ENCODE data around the gene BCL2. TPM values are rescaled to one million over a fixed set of nuclear protein-coding genes. Genes with fewer than 3 reads are reported as not detected.

BCL2 gene
- total and polyA plus RNA-seq, 4 experiments from 2014 or later, result 28.5 to 50.4 (median 41.8) TPM

DNA sequence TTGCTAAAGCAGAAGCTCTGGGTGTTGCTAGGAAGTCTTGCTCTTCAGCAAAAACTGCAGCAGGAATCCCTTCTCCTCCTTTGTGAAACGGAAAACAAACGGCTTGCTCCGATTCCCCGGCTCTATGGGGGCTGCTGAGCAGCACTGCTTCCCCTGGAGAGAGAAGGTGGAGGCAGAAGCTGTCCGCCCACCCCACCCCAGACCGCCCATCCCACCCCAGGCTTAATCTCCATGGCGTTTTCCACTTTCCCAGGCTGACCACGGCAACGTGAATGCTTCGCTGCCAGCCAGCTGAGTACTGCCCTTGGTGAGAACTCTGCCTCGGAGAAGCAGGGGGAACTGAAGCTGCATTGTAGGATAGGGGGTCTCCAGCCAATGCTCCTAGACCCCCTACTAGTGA lies 139.2 kb downstream of the BCL2 start:
- Histone ChIP-seq H3K4me1 (ENCODE audit: insufficient read depth, low read length) (peaks cover 40% of the 10 kb centered on the region), H3K4me3 (ENCODE audit: low read length in 2 of 2) (no peak overlapping the region), H3K9me3 (ENCODE audit: control insufficient read depth in 1 of 2, low read length in 2 of 2) (no peaks in the 10 kb centered on the region), H3K27me3 (ENCODE audit: insufficient read depth, low read length) (no peaks in the 10 kb centered on the region), H3K27ac (ENCODE audit: low read depth, low read length) (no peak overlapping the region), H3K36me3 (ENCODE audit: insufficient read depth, low read length) (no peaks in the 10 kb centered on the region)
- intact Hi-C loops (cut with micrococcal nuclease), result no loop called here
- H3K4me1 Mint-ChIP-seq, result peaks cover 39 to 81% (median 58%) of the 10 kb centered on the region in 4 donors
- H3K36me3 Mint-ChIP-seq, result peaks cover 17 to 30% of the 10 kb centered on the region in 2 donors
- no peaks in the 10 kb centered on the region for H3K9me3 Mint-ChIP-seq
- no peaks in the 10 kb centered on the region for H3K27me3 Mint-ChIP-seq
- H3K27ac Mint-ChIP-seq, result peak overlapping the region in 4 of 7 donors; percentile 27 to 68 (median 60)
- ChIA-PET CTCF (ENCODE audit: partially characterized antibody) (interaction anchor here (1.1 to 1.6 kb wide), 3 partner anchors 16 to 135 kb away, joined by 4 to 7 read pairs (median 6); no protein-coding TSS in a partner anchor), POLR2A (ENCODE audit: partially characterized antibody) (interaction anchor here (1.4 kb wide), 1 partner anchor 19 kb away, joined by 5 read pairs; no protein-coding TSS in a partner anchor)
- no peak overlapping the region for H3K4me3 Mint-ChIP-seq
- DNase-seq, result no peak

DNA sequence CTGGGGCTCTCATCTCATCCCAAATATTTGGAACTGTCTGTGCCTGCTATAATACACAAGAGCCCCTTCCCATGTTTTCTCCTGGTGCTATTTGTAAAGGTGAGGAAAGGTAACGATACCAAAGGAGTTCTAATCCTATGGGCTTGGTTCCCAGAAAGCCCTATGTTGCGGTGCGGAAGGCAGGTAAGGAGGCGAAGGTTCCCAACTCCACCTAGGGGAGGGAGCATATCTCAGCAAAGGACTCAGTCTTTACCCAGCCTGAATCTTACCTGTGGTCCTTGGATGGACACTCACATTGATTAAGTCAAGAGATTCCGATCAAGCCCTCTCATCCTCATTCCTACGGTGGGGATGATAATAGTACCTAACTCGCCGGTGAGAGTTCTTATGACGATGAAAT lies 140.1 kb downstream of the BCL2 start:
- DNase-seq, result no peak
- no peaks in the 10 kb centered on the region for H3K9me3 Mint-ChIP-seq
- Histone ChIP-seq H3K9me3 (ENCODE audit: control insufficient read depth in 1 of 2, low read length in 2 of 2) (no peaks in the 10 kb centered on the region), H3K4me3 (ENCODE audit: low read length in 2 of 2) (no peak overlapping the region), H3K36me3 (ENCODE audit: insufficient read depth, low read length) (no peaks in the 10 kb centered on the region), H3K27me3 (ENCODE audit: insufficient read depth, low read length) (no peaks in the 10 kb centered on the region), H3K4me1 (ENCODE audit: insufficient read depth, low read length) (peaks cover 36% of the 10 kb centered on the region), H3K27ac (ENCODE audit: low read depth, low read length) (no peak overlapping the region)
- POLR2A ChIA-PET (ENCODE audit: partially characterized antibody), result interaction anchor here (1.4 kb wide), 1 partner anchor 18 kb away, joined by 5 read pairs; no protein-coding TSS in a partner anchor
- CTCF ChIA-PET (ENCODE audit: partially characterized antibody), result interaction anchor here (1.1 to 1.4 kb wide), 2 partner anchors 24 to 136 kb away, joined by 4 to 6 read pairs; no protein-coding TSS in a partner anchor
- peaks cover 35 to 80% (median 56%) of the 10 kb centered on the region in 4 donors for H3K4me1 Mint-ChIP-seq
- H3K36me3 Mint-ChIP-seq, result peaks cover 21 to 30% of the 10 kb centered on the region in 2 donors
- H3K27me3 Mint-ChIP-seq, result no peaks in the 10 kb centered on the region
- intact Hi-C loops (cut with micrococcal nuclease), result no loop called here
- peak overlapping the region in 3 of 7 donors; percentile 0 to 68 (median 27) for H3K27ac Mint-ChIP-seq
- no peak overlapping the region for H3K4me3 Mint-ChIP-seq

DNA sequence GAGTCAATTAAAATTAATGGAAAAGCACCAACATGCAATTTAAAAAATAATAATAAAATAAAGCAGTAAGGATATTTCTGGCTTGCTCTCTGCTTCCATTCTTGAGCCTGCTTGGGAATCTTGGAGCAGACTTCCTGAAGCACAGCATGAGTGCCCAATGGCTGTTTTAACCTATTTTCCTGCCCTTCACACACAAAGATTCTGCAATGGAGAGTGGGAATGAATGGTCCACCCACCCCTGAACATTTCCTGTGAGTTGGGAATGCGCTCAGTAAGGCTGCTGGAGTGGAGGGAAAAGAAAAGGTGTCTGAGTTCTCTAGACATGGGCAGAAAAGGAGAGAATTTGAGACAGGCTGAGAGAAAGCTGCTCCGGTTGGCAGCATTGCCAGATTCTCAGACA lies 140.6 kb downstream of the BCL2 start:
- Histone ChIP-seq H3K4me3 (ENCODE audit: low read length in 2 of 2) (no peak overlapping the region), H3K27me3 (ENCODE audit: insufficient read depth, low read length) (no peaks in the 10 kb centered on the region), H3K4me1 (ENCODE audit: insufficient read depth, low read length) (peaks cover 35% of the 10 kb centered on the region), H3K36me3 (ENCODE audit: insufficient read depth, low read length) (no peaks in the 10 kb centered on the region), H3K27ac (ENCODE audit: low read depth, low read length) (no peak overlapping the region), H3K9me3 (ENCODE audit: control insufficient read depth in 1 of 2, low read length in 2 of 2) (no peaks in the 10 kb centered on the region)
- no peaks in the 10 kb centered on the region for H3K9me3 Mint-ChIP-seq
- CTCF ChIA-PET (ENCODE audit: partially characterized antibody), result interaction anchor here (1.1 to 1.4 kb wide), 2 partner anchors 23 to 136 kb away, joined by 4 to 6 read pairs; no protein-coding TSS in a partner anchor
- no peak for DNase-seq
- peak overlapping the region in 3 of 7 donors; percentile 54 to 76 (median 57) for H3K27ac Mint-ChIP-seq
- POLR2A ChIA-PET (ENCODE audit: partially characterized antibody), result interaction anchor here (1.5 kb wide), 1 partner anchor 18 kb away, joined by 3 read pairs; no protein-coding TSS in a partner anchor
- H3K27me3 Mint-ChIP-seq, result no peaks in the 10 kb centered on the region
- intact Hi-C loops (cut with micrococcal nuclease), result no loop called here
- H3K4me1 Mint-ChIP-seq, result peaks cover 38 to 80% (median 57%) of the 10 kb centered on the region in 4 donors
- no peak overlapping the region for H3K4me3 Mint-ChIP-seq
- peaks cover 21 to 28% of the 10 kb centered on the region in 2 donors for H3K36me3 Mint-ChIP-seq

DNA sequence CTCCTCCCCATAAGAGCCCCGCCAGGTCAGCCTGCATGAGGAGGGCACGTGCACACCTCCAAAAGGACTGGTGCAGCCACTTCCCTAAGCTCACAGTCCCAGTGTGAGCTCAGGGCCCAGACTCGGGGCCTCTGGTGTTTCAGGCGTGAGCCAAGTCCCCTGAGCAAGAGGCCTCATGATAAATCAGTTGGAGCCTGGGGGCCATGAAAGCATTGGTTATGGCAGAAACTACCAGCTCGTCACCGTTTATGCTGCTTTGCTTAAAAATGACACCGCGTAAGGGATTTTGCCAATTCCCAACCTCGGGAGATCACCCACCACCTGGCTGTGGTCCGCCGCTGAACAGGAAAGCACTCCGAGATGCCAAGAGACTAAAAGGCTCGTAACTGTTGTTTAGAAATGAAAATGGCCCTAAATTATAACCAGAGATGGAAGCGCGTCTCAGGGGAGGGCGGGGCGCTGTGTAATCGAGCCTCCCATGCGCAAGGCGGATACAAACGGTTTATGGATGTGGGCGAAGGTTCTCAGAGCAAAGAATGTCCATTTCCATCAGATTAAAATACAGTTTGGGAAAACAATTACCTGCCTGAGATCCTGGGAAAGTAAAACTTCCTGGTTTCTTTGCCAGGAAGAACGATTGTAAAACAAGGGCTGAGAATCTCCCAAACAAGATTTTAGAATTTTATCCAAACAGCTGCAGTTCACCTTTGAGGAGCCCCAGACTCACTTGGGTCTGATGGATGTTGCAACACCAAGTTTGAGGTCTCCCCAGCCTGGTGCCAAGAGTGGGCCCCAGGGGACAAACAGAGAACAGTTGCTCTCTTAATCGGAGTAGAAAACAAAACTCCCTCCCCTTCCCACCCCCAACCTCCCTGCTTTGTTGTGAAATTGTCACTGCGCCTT lies 141.4 kb downstream of the BCL2 start:
- no peak for DNase-seq
- Histone ChIP-seq H3K9me3 (ENCODE audit: control insufficient read depth in 1 of 2, low read length in 2 of 2) (no peaks in the 10 kb centered on the region), H3K4me1 (ENCODE audit: insufficient read depth, low read length) (peaks cover 32% of the 10 kb centered on the region), H3K27ac (ENCODE audit: low read depth, low read length) (no peak overlapping the region), H3K4me3 (ENCODE audit: low read length in 2 of 2) (no peak overlapping the region), H3K27me3 (ENCODE audit: insufficient read depth, low read length) (no peaks in the 10 kb centered on the region), H3K36me3 (ENCODE audit: insufficient read depth, low read length) (no peaks in the 10 kb centered on the region)
- Mint-ChIP-seq H3K4me1 (peaks cover 38 to 77% (median 57%) of the 10 kb centered on the region in 4 donors), H3K27ac (peak overlapping the region in 4 of 7 donors; percentile 35 to 75 (median 51)), H3K36me3 (peaks cover 21 to 26% of the 10 kb centered on the region in 2 donors), H3K27me3 (no peaks in the 10 kb centered on the region), H3K9me3 (no peaks in the 10 kb centered on the region), H3K4me3 (no peak overlapping the region)
- POLR2A ChIA-PET (ENCODE audit: partially characterized antibody), result interaction anchor here (1.0 to 1.5 kb wide), 2 partner anchors 10 to 17 kb away, joined by 3 read pairs; no protein-coding TSS in a partner anchor
- intact Hi-C loops (cut with micrococcal nuclease), result no loop called here
- CTCF ChIA-PET (ENCODE audit: partially characterized antibody), result no interaction called here

DNA sequence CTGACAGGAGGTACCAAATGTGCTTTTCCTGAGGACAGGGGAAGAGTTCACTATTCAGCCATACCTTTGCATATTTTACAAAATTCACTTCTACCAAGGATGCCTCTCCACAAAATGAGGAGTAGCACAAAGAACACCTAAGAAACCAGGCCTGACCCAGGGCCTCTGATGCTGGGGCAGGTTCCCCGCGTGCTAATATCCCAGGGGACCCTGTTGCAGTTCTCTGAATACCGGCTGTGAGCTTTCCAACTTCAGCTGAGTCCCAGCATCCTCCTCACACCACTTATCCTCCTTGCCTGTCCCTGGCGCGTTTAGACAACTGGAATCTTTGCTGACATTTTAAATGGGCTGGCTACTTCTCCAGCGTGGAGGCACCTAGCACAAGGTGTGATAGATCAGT lies 142.3 kb downstream of the BCL2 start:
- ChIA-PET CTCF (ENCODE audit: partially characterized antibody) (no interaction called here), POLR2A (ENCODE audit: partially characterized antibody) (interaction anchor here (1.0 to 1.5 kb wide), 2 partner anchors 11 to 16 kb away, joined by 3 read pairs; no protein-coding TSS in a partner anchor)
- H3K36me3 ChIP-seq (ENCODE audit: insufficient read depth, low read length), result no peaks in the 10 kb centered on the region
- no peaks in the 10 kb centered on the region for H3K9me3 ChIP-seq (ENCODE audit: control insufficient read depth in 1 of 2, low read length in 2 of 2)
- H3K27ac ChIP-seq (ENCODE audit: low read depth, low read length), result no peak overlapping the region
- DNase-seq, result no peak
- no peaks in the 10 kb centered on the region for H3K27me3 ChIP-seq (ENCODE audit: insufficient read depth, low read length)
- H3K9me3 Mint-ChIP-seq, result no peaks in the 10 kb centered on the region
- H3K27ac Mint-ChIP-seq, result peak overlapping the region in 3 of 7 donors; percentile 61 to 83 (median 72)
- H3K4me1 ChIP-seq (ENCODE audit: insufficient read depth, low read length), result peaks cover 27% of the 10 kb centered on the region
- H3K4me3 ChIP-seq (ENCODE audit: low read length in 2 of 2), result no peak overlapping the region
- peaks cover 22 to 24% of the 10 kb centered on the region in 2 donors for H3K36me3 Mint-ChIP-seq
- H3K4me3 Mint-ChIP-seq, result no peak overlapping the region
- no peaks in the 10 kb centered on the region for H3K27me3 Mint-ChIP-seq
- intact Hi-C loops (cut with micrococcal nuclease), result no loop called here
- H3K4me1 Mint-ChIP-seq, result peaks cover 35 to 70% (median 53%) of the 10 kb centered on the region in 4 donors

DNA sequence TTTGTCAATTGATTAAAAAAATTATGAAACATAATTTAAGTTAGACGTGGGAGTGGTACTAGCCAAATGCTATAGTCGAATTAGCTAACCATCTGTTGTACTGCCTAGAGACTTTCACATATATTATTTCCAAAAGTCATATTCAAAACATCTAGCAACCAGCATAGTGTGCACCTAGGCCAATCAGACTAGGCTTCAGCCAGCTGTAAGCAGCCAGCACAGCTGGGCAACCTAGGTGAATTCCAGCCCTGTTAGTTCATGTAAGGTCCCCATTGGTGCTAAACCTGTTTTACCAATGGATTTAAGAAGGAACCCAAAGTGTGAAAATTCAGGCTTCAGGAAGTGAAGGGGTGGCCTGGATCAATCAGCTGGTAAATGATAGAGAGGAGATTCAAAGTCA lies 144.3 kb downstream of the BCL2 start:
- Histone ChIP-seq H3K36me3 (ENCODE audit: insufficient read depth, low read length) (no peaks in the 10 kb centered on the region), H3K4me1 (ENCODE audit: insufficient read depth, low read length) (peaks cover 33% of the 10 kb centered on the region), H3K4me3 (ENCODE audit: low read length in 2 of 2) (no peak overlapping the region), H3K27ac (ENCODE audit: low read depth, low read length) (no peak overlapping the region), H3K9me3 (ENCODE audit: control insufficient read depth in 1 of 2, low read length in 2 of 2) (no peaks in the 10 kb centered on the region), H3K27me3 (ENCODE audit: insufficient read depth, low read length) (no peaks in the 10 kb centered on the region)
- Mint-ChIP-seq H3K4me3 (peak overlapping the region in 1 of 8 donors; percentile 12), H3K9me3 (no peaks in the 10 kb centered on the region), H3K4me1 (peaks cover 43 to 68% (median 53%) of the 10 kb centered on the region in 4 donors), H3K27ac (peak overlapping the region; percentile 32 to 66 (median 52)), H3K27me3 (no peaks in the 10 kb centered on the region), H3K36me3 (peaks cover 27 to 29% of the 10 kb centered on the region in 2 donors)
- ChIA-PET CTCF (ENCODE audit: partially characterized antibody) (interaction anchor here (1.1 to 1.9 kb wide), 4 partner anchors 10 to 147 kb away, joined by 3 to 5 read pairs (median 4); no protein-coding TSS in a partner anchor), POLR2A (ENCODE audit: partially characterized antibody) (interaction anchor here (1.2 to 6.0 kb wide), 4 partner anchors 13 to 143 kb away, joined by 4 to 42 read pairs (median 6); no protein-coding TSS in a partner anchor)
- DNase-seq, result no peak
- intact Hi-C loops (cut with micrococcal nuclease), result no loop called here

DNA sequence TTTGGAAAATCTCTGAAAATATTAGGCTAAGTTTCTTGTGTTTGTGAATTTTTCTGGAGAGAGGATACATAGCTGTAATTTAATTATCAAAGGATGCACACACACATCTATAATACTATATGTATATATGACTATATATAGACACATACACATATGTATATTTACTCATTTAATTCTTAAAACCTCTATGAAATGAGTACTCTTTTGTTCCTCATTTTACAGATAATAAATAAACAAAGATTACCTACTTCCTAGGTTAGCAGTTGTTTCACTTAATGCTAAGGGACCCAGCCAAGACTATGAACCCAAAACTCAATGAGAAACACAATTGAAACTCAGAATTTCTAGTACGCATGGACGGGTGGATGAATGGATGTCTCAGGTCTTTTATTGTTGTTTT lies 145.6 kb downstream of the BCL2 start:
- Mint-ChIP-seq H3K9me3 (no peaks in the 10 kb centered on the region), H3K4me1 (peaks cover 38 to 60% (median 45%) of the 10 kb centered on the region in 4 donors), H3K27ac (peak overlapping the region; percentile 3 to 77 (median 42)), H3K4me3 (no peak overlapping the region), H3K36me3 (peaks cover 17 to 26% of the 10 kb centered on the region in 2 donors), H3K27me3 (no peaks in the 10 kb centered on the region)
- Histone ChIP-seq H3K27me3 (ENCODE audit: insufficient read depth, low read length) (no peaks in the 10 kb centered on the region), H3K4me1 (ENCODE audit: insufficient read depth, low read length) (peaks cover 33% of the 10 kb centered on the region), H3K27ac (ENCODE audit: low read depth, low read length) (no peak overlapping the region), H3K4me3 (ENCODE audit: low read length in 2 of 2) (no peak overlapping the region), H3K9me3 (ENCODE audit: control insufficient read depth in 1 of 2, low read length in 2 of 2) (no peaks in the 10 kb centered on the region), H3K36me3 (ENCODE audit: insufficient read depth, low read length) (no peaks in the 10 kb centered on the region)
- POLR2A ChIA-PET (ENCODE audit: partially characterized antibody), result interaction anchor here (1.1 to 6.0 kb wide), 4 partner anchors 12 to 23 kb away, joined by 3 to 42 read pairs (median 6); no protein-coding TSS in a partner anchor
- CTCF ChIA-PET (ENCODE audit: partially characterized antibody), result interaction anchor here (1.9 to 2.8 kb wide), 2 partner anchors 11 to 12 kb away, joined by 5 to 20 read pairs; no protein-coding TSS in a partner anchor
- DNase-seq, result no peak
- intact Hi-C loops (cut with micrococcal nuclease), result no loop called here

Data from CD4-positive, alpha-beta memory T cell (primary cell).